NB4 (cell line): Measurements from ENCODE around the gene VPS37B.

Experiments used
- DNase-seq: peaks from one replicate; pipeline ENCODE4 v3.0.0; 2010; ENCODE audit warnings: low read depth
- H3K4me3 ChIP-seq: one replicate; pipeline ENCODE4 v1.5.1; 2011; ENCODE audit warnings: mild to moderate bottlenecking, low read depth, low read length, moderate library complexity
- CTCF ChIP-seq: IDR thresholded peaks from one replicate; pipeline ENCODE4 v1.5.1; 2012; ENCODE audit warnings: low read depth, low read length
- MAX ChIP-seq: IDR thresholded peaks from 2 replicates; pipeline ENCODE4 v1.6.1; 2011; ENCODE audit warnings: low read depth, low read length
- MYC ChIP-seq: IDR thresholded peaks from 2 replicates; pipeline ENCODE4 v1.6.1; 2011; ENCODE audit warnings: low read depth, low read length
- POLR2A ChIP-seq: IDR thresholded peaks from 2 replicates; pipeline ENCODE4 v1.6.1; 2011; ENCODE audit warnings: mild to moderate bottlenecking; ENCODE audit not compliant: insufficient read length; ENCODE audit errors: extremely low read depth

Gene VPS37B

GRCh38 chr12:122884860-122885259 lies 11.1 kb downstream of the VPS37B start:
- DNase-seq: no peak
- no peak for TF ChIP-seq CTCF
- TF ChIP-seq MAX: no peak
- no peak for TF ChIP-seq POLR2A
- no peak for TF ChIP-seq MYC
- no peak overlapping the region for H3K4me3 ChIP-seq

- no peak for DNase-seq
- no peak overlapping the region for H3K4me3 ChIP-seq
- TF ChIP-seq MYC: no peak
- TF ChIP-seq CTCF: no peak
- TF ChIP-seq MAX: no peak
Measured at GRCh38 chr12:122884091-122884826, 11.7 kb downstream of the VPS37B start.

- no peak for DNase-seq
- TF ChIP-seq MAX (no peak), POLR2A (no peak), CTCF (no peak), MYC (no peak)
- no peak overlapping the region for H3K4me3 ChIP-seq
Measured at GRCh38 chr12:122882908-122883558, 12.9 kb downstream of the VPS37B start.

GRCh38 chr12:122880668-122881067 lies 15.3 kb downstream of the VPS37B start:
- DNase-seq: peak; percentile 62
- TF ChIP-seq MAX: no peak
- peak; percentile 60 for TF ChIP-seq CTCF
- TF ChIP-seq POLR2A: no peak
- no peak for TF ChIP-seq MYC
- no peak overlapping the region for H3K4me3 ChIP-seq

GRCh38 chr12:122880155-122880667 lies 15.7 kb downstream of the VPS37B start:
- no peak for DNase-seq
- no peak for TF ChIP-seq MAX
- no peak for TF ChIP-seq CTCF
- TF ChIP-seq MYC: no peak
- H3K4me3 ChIP-seq: no peak overlapping the region
